ENCODE measurements around the gene DOCK7.

DNA sequence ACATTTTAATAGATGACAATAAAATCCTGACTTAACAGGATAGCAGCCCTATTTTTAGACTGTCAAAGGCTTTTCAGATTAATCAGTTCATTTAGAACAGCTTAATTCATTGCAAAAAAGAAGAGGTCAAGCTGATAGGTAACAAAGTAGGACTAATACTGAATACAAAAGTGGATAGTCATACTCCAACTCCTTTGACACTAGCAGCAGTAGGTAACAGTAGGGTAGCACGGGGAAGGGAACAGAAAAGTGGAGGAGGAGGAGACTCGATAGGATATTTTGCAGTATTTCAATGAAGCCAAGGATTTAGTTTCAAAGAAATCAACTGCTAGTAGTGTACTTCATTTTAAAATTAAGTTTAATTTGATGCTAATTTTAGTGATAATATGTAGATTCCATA lies 200.2 kb downstream of the DOCK7 start:
- TF ChIP-seq POLR2A (IDR thresholded peaks at IDR 0.05), result no peak
- TF ChIP-seq, protein P1, sequence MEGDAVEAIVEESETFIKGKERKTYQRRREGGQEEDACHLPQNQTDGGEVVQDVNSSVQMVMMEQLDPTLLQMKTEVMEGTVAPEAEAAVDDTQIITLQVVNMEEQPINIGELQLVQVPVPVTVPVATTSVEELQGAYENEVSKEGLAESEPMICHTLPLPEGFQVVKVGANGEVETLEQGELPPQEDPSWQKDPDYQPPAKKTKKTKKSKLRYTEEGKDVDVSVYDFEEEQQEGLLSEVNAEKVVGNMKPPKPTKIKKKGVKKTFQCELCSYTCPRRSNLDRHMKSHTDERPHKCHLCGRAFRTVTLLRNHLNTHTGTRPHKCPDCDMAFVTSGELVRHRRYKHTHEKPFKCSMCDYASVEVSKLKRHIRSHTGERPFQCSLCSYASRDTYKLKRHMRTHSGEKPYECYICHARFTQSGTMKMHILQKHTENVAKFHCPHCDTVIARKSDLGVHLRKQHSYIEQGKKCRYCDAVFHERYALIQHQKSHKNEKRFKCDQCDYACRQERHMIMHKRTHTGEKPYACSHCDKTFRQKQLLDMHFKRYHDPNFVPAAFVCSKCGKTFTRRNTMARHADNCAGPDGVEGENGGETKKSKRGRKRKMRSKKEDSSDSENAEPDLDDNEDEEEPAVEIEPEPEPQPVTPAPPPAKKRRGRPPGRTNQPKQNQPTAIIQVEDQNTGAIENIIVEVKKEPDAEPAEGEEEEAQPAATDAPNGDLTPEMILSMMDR (IDR thresholded peaks at IDR 0.05), result no peak

Measured in body of pancreas (tissue), 4 donors.